Stomach (tissue), 9 donors: ENCODE data around the gene SPRYD3. TPM values are rescaled to one million over a fixed set of nuclear protein-coding genes. Genes with fewer than 3 reads are reported as not detected.

Experiments
- DNase-seq, 2 donors: peaks; one replicate each; pipeline versions ENCODE4 v3.0.0 to v3.0.0-alpha.2; 2013 to 2019
- H3K27ac ChIP-seq, 5 donors: fragments of 200-600 bp in 4 of 5; sonication (generic) in 4 of 5; one replicate each; pipeline ENCODE4 v1.5.1; 2013 to 2019; ENCODE audit warnings: mild to moderate bottlenecking in 1 of 5, moderate library complexity in 1 of 5
- H3K27me3 ChIP-seq, 3 donors: fragments of 200-600 bp; sonication (generic); one replicate each; pipeline ENCODE4 v1.5.1; 2017 to 2019; ENCODE audit warnings: mixed run types in 1 of 3
- H3K36me3 ChIP-seq, 4 donors: fragments of 200-600 bp; sonication (generic); 1 replicate in 3 of 4; 2 replicates in 1 of 4; pipeline ENCODE4 v1.5.1; 2016 to 2019
- H3K4me1 ChIP-seq, 4 donors: fragments of 200-600 bp; sonication (generic); one replicate each; pipeline ENCODE4 v1.5.1; 2016 to 2019
- H3K4me3 ChIP-seq, 4 donors: fragments of 200-600 bp; sonication (generic) in 3 of 4; one replicate each; pipeline ENCODE4 v1.5.1; 2016 to 2019; ENCODE audit warnings: mild to moderate bottlenecking in 1 of 4
- H3K9me3 ChIP-seq, 4 donors: fragments of 200-600 bp; sonication (generic); one replicate each; pipeline ENCODE4 v1.5.1; 2016 to 2019
- CTCF ChIP-seq, 7 experiments: fragments of 450-650 bp in 4 of 7; fragments of 200-600 bp in 3 of 7; sonication (generic) in 3 of 7; IDR thresholded peaks; one replicate each; pipeline ENCODE4 v1.5.1; 2016 to 2019; ENCODE audit warnings: antibody characterized with exemption in 7 of 7, control low read depth in 2 of 7, mild to moderate bottlenecking in 1 of 7
- EP300 ChIP-seq: sonication (generic); formaldehyde crosslinking; IDR thresholded peaks from one replicate; pipeline ENCODE4 v1.6.1; 2017; ENCODE audit warnings: antibody characterized with exemption
- POLR2A ChIP-seq, 4 donors: fragments of 450-650 bp; IDR thresholded peaks; one replicate each; pipeline ENCODE4 v1.6.1; 2016; ENCODE audit warnings: antibody characterized with exemption in 4 of 4, control low read depth in 2 of 4, mild to moderate bottlenecking in 1 of 4, moderate library complexity in 1 of 4
- POLR2AphosphoS5 ChIP-seq, 3 donors: sonication (generic); formaldehyde crosslinking; IDR thresholded peaks; one replicate each; pipeline ENCODE4 v1.6.1; 2016; ENCODE audit warnings: antibody characterized with exemption in 3 of 3
- WGBS, 5 donors: extraction: QIAGEN DNeasy Blood & Tissue Kit in 3 of 5; methylation state at CpG; one replicate each; pipeline versions ENCODE4 v1.1.5 to v1.1.7; 2013 to 2018; 5-methylcytosine and 5-hydroxymethylcytosine counted together
- intact Hi-C: fragments of 100-400 bp; cut with DNase I; formaldehyde crosslinking; loops from one replicate; pipeline ENCODE4 v1.15.1; 2023; ENCODE audit warnings: low total_unique reads
- polyA plus RNA-seq, 3 donors: library from polyadenylated mRNA; stranded (reverse); fragments of 200-250 nt; gene quantifications; one replicate each; pipeline ENCODE4 v1.2.3, GENCODE V29; 2013
- total RNA-seq, 5 donors: library from RNA; depleted of rRNA; stranded (reverse); fragments of >200 nt; gene quantifications; one replicate each; pipeline versions ENCODE4 v1.1.0 to v1.2.3, GENCODE V29; 2014 to 2016
- donor health status: healthy with polysubstance abuse.
- donor health status: Bipolar disorder and iron deficiency.
- donor health status: healthy.

SPRYD3 gene
- total and polyA plus RNA-seq, 8 donors = 17.8 to 99.8 (median 30.2) TPM

GRCh38 chr12:53071591-53072551, 7.3 kb downstream of the SPRYD3 start:
- 54 to 70% (median 64%) methylated on average over 10 to 11 of the region's 11 CpGs for WGBS, 5 donors
- Histone ChIP-seq H3K27me3 (no peaks in the 10 kb centered on the region), H3K4me1 (peaks cover 38 to 86% (median 62%) of the 10 kb centered on the region in 4 donors), H3K27ac (peak overlapping the region; percentile 24 to 81 (median 66)), H3K36me3 (peaks cover 21 to 97% (median 93%) of the 10 kb centered on the region in 4 donors), H3K4me3 (no peak overlapping the region), H3K9me3 (no peaks in the 10 kb centered on the region)
- TF ChIP-seq POLR2AphosphoS5 (IDR thresholded peaks at IDR 0.05) = peak in 1 of 3 donors; percentile 12
- TF ChIP-seq EP300 = no peak
- TF ChIP-seq POLR2A (IDR thresholded peaks at IDR 0.05) = no peak
- TF ChIP-seq CTCF (IDR thresholded peaks at IDR 0.05) = no peak
- intact Hi-C loops = no loop called here
- DNase-seq = peak in 1 of 2 donors; percentile 83

- WGBS, 5 donors = 77 to 93% (median 83%) methylated on average over 6 to 7 of the region's 7 CpGs
Observed at GRCh38 chr12:53070877-53071492, 8.2 kb downstream of the SPRYD3 start.

GRCh38 chr12:53069621-53070410, 9.4 kb downstream of the SPRYD3 start:
- peaks cover 45 to 86% (median 67%) of the 10 kb centered on the region in 4 donors for H3K4me1 ChIP-seq
- no peak overlapping the region for H3K4me3 ChIP-seq
- no peaks in the 10 kb centered on the region for H3K27me3 ChIP-seq
- intact Hi-C loops = loop anchor here (5.0 kb wide), 2 partner anchors 32 to 127 kb away; partner anchors contain the start of gene SOAT2
- H3K27ac ChIP-seq = peak overlapping the region in 4 of 5 donors; percentile 17 to 81 (median 50)
- H3K9me3 ChIP-seq = no peaks in the 10 kb centered on the region
- no peak for TF ChIP-seq POLR2A (IDR thresholded peaks at IDR 0.05)
- no peak for TF ChIP-seq POLR2AphosphoS5 (IDR thresholded peaks at IDR 0.05)
- no peak for TF ChIP-seq EP300
- TF ChIP-seq CTCF (IDR thresholded peaks at IDR 0.05) = no peak
- whole genome bisulfite sequencing, 5 donors = 64 to 78% (median 74%) methylated on average over 7 to 12 of the region's 12 CpGs
- DNase-seq = peak in 1 of 2 donors; percentile 67
- peaks cover 26 to 97% (median 93%) of the 10 kb centered on the region in 4 donors for H3K36me3 ChIP-seq

More at GRCh38 chr12:53070877-53071492, 8.2 kb downstream of the SPRYD3 start:
- Histone ChIP-seq H3K27ac (peak overlapping the region in 4 of 5 donors; percentile 66 to 81 (median 69)), H3K36me3 (peaks cover 16 to 97% (median 93%) of the 10 kb centered on the region in 4 donors), H3K4me3 (no peak overlapping the region), H3K9me3 (no peaks in the 10 kb centered on the region), H3K27me3 (no peaks in the 10 kb centered on the region), H3K4me1 (peaks cover 43 to 85% (median 63%) of the 10 kb centered on the region in 4 donors)
- TF ChIP-seq POLR2A (IDR thresholded peaks at IDR 0.05) (no peak), POLR2AphosphoS5 (IDR thresholded peaks at IDR 0.05) (no peak), EP300 (no peak)
- intact Hi-C loops = no loop called here
- peak in 1 of 2 donors; percentile 28 for DNase-seq

GRCh38 chr12:53068811-53069585, 10.2 kb downstream of the SPRYD3 start:
- Histone ChIP-seq H3K4me3 (no peak overlapping the region), H3K4me1 (peaks cover 44 to 86% (median 61%) of the 10 kb centered on the region in 4 donors), H3K27me3 (no peaks in the 10 kb centered on the region), H3K9me3 (no peaks in the 10 kb centered on the region), H3K27ac (peak overlapping the region in 4 of 5 donors; percentile 17 to 81 (median 50)), H3K36me3 (peaks cover 35 to 97% (median 93%) of the 10 kb centered on the region in 4 donors)
- 70 to 87% (median 81%) methylated on average over 15 of the region's 15 CpGs for WGBS, 5 donors
- TF ChIP-seq POLR2A (IDR thresholded peaks at IDR 0.05) (no peak), POLR2AphosphoS5 (IDR thresholded peaks at IDR 0.05) (no peak), CTCF (IDR thresholded peaks at IDR 0.05) (no peak), EP300 (no peak)
- peak in 1 of 2 donors; percentile 10 for DNase-seq
- intact Hi-C loops = loop anchor here (5.0 kb wide), 2 partner anchors 33 to 128 kb away; partner anchors contain the start of gene SOAT2
